K562 (cell line): ENCODE data around the gene INPP4B. TPM values are rescaled to one million over a fixed set of nuclear protein-coding genes. Genes with fewer than 3 reads are reported as not detected.

Experiments used
- HMG20B ChIP-seq: fragments of 250-450 bp; sonication (Bioruptor Pico); IDR thresholded peaks from 2 replicates; pipeline ENCODE4 v1.5.0; 2021; ENCODE audit warnings: mild to moderate bottlenecking
- SAFB2 ChIP-seq: fragments of 200-400 bp; formaldehyde crosslinking; IDR thresholded peaks from 2 replicates; pipeline ENCODE4 v1.6.1; 2018; ENCODE audit warnings: borderline replicate concordance, low read length, low read depth, moderate library complexity; ENCODE audit not compliant: severe bottlenecking
- TCF7L2 ChIP-seq: fragments of 150-350 bp; IDR thresholded peaks from 2 replicates; pipeline ENCODE4 v1.6.1; 2016; ENCODE audit warnings: low read depth, mild to moderate bottlenecking, low read length, moderate library complexity
- polyA plus RNA-seq, 8 experiments: library from polyadenylated mRNA; depleted of rRNA in 4 of 8; stranded (reverse) in 5 of 8; unstranded in 3 of 8; fragments of >200 nt; fragmentation: Nextera tagmentation in 2 of 8; fragmentation: Illumina TruSeq in 1 of 8; extraction: Ambion mirVana in 2 of 8; extraction: Trizol in 1 of 8; gene quantifications; 2 replicates each; pipeline versions ENCODE4 v1.2.1 to v1.2.3, GENCODE V29; 2011 to 2014; ENCODE audit warnings: inconsistent platforms in 1 of 8, missing spikeins in 1 of 8
- total RNA-seq, 7 experiments: library from RNA; depleted of rRNA in 6 of 7; stranded (reverse); fragments of >200 nt in 6 of 7; fragmentation: Illumina TruSeq in 2 of 7; extraction: Trizol in 2 of 7; gene quantifications; 2 replicates each; pipeline versions ENCODE4 v1.2.1 to v1.2.3, GENCODE V29; 2011 to 2021; ENCODE audit warnings: low replicate concordance in 1 of 7
- TF ChIP-seq, protein P1 (sequence below): fragments of 250-450 bp; sonication (Bioruptor Pico); IDR thresholded peaks from 2 replicates; pipeline ENCODE4 v1.4.0; 2020
- TF ChIP-seq, protein P2 (sequence below): fragments of 450-650 bp; IDR thresholded peaks from 2 replicates; pipeline ENCODE4 v1.6.1; 2016; ENCODE audit warnings: low read depth
- TF ChIP-seq, protein P3 (sequence below): fragments of 250-450 bp; sonication (Bioruptor Pico); IDR thresholded peaks from 2 replicates; pipeline ENCODE4 v1.5.0; 2020; ENCODE audit warnings: mild to moderate bottlenecking, borderline replicate concordance

The INPP4B gene
- total and polyA plus RNA-seq, 9 of the 15 experiments (the other 6 are each of a cell fraction or from before 2014, with no cell fraction given), result 0.04 to 0.11 TPM; not detected in 7

DNA sequence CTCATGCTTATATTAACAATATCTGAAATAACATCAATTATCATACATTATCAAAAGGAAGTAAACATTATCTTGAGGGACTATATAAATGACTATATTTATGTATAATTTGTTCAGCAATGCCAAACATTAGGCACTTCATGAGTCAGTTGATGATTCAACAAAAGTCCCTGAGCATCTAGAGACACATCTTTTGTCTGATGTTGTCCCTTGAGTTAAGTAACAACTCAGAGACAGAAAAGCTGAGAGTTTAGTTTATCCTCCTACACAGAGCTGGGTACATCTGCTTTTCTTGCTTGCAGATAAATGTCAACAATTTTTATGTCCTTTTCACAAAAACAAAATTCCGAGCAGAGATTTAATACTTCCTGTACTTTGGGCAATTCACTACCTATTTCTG, 311.1 kb downstream of the INPP4B start (continued):
- TF ChIP-seq, protein P1, sequence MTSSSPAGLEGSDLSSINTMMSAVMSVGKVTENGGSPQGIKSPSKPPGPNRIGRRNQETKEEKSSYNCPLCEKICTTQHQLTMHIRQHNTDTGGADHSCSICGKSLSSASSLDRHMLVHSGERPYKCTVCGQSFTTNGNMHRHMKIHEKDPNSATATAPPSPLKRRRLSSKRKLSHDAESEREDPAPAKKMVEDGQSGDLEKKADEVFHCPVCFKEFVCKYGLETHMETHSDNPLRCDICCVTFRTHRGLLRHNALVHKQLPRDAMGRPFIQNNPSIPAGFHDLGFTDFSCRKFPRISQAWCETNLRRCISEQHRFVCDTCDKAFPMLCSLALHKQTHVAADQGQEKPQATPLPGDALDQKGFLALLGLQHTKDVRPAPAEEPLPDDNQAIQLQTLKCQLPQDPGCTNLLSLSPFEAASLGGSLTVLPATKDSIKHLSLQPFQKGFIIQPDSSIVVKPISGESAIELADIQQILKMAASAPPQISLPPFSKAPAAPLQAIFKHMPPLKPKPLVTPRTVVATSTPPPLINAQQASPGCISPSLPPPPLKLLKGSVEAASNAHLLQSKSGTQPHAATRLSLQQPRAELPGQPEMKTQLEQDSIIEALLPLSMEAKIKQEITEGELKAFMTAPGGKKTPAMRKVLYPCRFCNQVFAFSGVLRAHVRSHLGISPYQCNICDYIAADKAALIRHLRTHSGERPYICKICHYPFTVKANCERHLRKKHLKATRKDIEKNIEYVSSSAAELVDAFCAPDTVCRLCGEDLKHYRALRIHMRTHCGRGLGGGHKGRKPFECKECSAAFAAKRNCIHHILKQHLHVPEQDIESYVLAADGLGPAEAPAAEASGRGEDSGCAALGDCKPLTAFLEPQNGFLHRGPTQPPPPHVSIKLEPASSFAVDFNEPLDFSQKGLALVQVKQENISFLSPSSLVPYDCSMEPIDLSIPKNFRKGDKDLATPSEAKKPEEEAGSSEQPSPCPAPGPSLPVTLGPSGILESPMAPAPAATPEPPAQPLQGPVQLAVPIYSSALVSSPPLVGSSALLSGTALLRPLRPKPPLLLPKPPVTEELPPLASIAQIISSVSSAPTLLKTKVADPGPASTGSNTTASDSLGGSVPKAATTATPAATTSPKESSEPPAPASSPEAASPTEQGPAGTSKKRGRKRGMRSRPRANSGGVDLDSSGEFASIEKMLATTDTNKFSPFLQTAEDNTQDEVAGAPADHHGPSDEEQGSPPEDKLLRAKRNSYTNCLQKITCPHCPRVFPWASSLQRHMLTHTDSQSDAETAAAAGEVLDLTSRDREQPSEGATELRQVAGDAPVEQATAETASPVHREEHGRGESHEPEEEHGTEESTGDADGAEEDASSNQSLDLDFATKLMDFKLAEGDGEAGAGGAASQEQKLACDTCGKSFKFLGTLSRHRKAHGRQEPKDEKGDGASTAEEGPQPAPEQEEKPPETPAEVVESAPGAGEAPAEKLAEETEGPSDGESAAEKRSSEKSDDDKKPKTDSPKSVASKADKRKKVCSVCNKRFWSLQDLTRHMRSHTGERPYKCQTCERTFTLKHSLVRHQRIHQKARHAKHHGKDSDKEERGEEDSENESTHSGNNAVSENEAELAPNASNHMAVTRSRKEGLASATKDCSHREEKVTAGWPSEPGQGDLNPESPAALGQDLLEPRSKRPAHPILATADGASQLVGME (CRISPR knock-in tag), result no peak
- TF ChIP-seq HMG20B (CRISPR knock-in tag) (no peak), TCF7L2 (no peak), SAFB2 (no peak)
- TF ChIP-seq, protein P2, sequence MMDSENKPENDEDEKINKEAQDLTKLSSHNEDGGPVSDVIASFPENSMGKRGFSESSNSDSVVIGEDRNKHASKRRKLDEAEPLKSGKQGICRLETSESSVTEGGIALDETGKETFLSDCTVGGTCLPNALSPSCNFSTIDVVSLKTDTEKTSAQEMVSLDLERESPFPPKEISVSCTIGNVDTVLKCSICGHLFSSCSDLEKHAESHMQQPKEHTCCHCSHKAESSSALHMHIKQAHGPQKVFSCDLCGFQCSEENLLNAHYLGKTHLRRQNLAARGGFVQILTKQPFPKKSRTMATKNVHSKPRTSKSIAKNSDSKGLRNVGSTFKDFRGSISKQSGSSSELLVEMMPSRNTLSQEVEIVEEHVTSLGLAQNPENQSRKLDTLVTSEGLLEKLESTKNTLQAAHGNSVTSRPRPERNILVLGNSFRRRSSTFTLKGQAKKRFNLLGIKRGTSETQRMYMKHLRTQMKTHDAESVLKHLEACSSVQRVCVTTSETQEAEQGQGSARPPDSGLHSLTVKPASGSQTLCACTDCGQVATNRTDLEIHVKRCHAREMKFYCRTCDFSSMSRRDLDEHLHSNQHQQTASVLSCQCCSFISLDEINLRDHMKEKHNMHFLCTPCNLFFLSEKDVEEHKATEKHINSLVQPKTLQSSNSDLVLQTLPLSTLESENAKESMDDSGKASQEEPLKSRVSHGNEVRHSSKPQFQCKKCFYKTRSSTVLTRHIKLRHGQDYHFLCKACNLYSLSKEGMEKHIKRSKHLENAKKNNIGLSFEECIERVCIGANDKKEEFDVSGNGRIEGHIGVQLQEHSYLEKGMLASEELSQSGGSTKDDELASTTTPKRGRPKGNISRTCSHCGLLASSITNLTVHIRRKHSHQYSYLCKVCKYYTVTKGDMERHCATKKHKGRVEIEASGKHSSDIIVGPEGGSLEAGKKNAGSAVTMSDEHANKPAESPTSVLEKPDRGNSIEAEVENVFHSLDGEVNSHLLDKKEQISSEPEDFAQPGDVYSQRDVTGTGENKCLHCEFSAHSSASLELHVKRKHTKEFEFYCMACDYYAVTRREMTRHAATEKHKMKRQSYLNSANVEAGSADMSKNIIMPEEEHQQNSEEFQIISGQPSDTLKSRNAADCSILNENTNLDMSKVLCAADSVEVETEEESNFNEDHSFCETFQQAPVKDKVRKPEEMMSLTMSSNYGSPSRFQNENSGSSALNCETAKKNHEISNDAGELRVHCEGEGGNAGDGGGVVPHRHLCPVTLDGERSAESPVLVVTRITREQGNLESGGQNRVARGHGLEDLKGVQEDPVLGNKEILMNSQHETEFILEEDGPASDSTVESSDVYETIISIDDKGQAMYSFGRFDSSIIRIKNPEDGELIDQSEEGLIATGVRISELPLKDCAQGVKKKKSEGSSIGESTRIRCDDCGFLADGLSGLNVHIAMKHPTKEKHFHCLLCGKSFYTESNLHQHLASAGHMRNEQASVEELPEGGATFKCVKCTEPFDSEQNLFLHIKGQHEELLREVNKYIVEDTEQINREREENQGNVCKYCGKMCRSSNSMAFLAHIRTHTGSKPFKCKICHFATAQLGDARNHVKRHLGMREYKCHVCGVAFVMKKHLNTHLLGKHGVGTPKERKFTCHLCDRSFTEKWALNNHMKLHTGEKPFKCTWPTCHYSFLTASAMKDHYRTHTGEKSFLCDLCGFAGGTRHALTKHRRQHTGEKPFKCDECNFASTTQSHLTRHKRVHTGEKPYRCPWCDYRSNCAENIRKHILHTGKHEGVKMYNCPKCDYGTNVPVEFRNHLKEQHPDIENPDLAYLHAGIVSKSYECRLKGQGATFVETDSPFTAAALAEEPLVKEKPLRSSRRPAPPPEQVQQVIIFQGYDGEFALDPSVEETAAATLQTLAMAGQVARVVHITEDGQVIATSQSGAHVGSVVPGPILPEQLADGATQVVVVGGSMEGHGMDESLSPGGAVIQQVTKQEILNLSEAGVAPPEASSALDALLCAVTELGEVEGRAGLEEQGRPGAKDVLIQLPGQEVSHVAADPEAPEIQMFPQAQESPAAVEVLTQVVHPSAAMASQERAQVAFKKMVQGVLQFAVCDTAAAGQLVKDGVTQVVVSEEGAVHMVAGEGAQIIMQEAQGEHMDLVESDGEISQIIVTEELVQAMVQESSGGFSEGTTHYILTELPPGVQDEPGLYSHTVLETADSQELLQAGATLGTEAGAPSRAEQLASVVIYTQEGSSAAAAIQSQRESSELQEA, result no peak
- TF ChIP-seq, protein P3, sequence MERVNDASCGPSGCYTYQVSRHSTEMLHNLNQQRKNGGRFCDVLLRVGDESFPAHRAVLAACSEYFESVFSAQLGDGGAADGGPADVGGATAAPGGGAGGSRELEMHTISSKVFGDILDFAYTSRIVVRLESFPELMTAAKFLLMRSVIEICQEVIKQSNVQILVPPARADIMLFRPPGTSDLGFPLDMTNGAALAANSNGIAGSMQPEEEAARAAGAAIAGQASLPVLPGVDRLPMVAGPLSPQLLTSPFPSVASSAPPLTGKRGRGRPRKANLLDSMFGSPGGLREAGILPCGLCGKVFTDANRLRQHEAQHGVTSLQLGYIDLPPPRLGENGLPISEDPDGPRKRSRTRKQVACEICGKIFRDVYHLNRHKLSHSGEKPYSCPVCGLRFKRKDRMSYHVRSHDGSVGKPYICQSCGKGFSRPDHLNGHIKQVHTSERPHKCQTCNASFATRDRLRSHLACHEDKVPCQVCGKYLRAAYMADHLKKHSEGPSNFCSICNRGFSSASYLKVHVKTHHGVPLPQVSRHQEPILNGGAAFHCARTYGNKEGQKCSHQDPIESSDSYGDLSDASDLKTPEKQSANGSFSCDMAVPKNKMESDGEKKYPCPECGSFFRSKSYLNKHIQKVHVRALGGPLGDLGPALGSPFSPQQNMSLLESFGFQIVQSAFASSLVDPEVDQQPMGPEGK (CRISPR knock-in tag), result no peak
